ENCODE data around the gene PIN1.

GRCh38 chr19:9836021-9836420, 903 bp downstream of the PIN1 start:
- TF ChIP-seq TAF1 (IDR thresholded peaks at IDR 0.05; ENCODE audit: low read depth) (no peak), CTCF (IDR thresholded peaks at IDR 0.05; ENCODE audit: poor library complexity, severe bottlenecking) (no peak)
